ENCODE measurements around the gene ERICH6B.
"Not testable (repeated sequence)": the region's sequence is repeated elsewhere in the genome, so short reads cannot be mapped to it uniquely, and the experiment has no call there.

Gene ERICH6B

GRCh38 chr13:45658586-45659235, 43.2 kb upstream of the ERICH6B start:
- ATAC-seq, result no peak
- TF ChIP-seq PATZ1 (CRISPR knock-in tag; IDR thresholded peaks at IDR 0.05; ENCODE audit: borderline replicate concordance) (no peak), CSRNP3 (CRISPR knock-in tag; IDR thresholded peaks at IDR 0.05) (no peak), TOX (CRISPR knock-in tag; IDR thresholded peaks at IDR 0.05; ENCODE audit: borderline replicate concordance) (no peak), SNAI2 (CRISPR knock-in tag; IDR thresholded peaks at IDR 0.05) (no peak), ZC3H10 (CRISPR knock-in tag; IDR thresholded peaks at IDR 0.05) (no peak), CSDC2 (CRISPR knock-in tag; IDR thresholded peaks at IDR 0.05) (no peak), RARB (CRISPR knock-in tag; IDR thresholded peaks at IDR 0.05) (no peak), PPARA (CRISPR knock-in tag; IDR thresholded peaks at IDR 0.05; ENCODE audit: borderline replicate concordance) (no peak), ZNF8 (CRISPR knock-in tag; IDR thresholded peaks at IDR 0.05) (no peak), ESRRG (CRISPR knock-in tag; IDR thresholded peaks at IDR 0.05) (no peak), GLIS3 (CRISPR knock-in tag; IDR thresholded peaks at IDR 0.05) (no peak), ISL1 (CRISPR knock-in tag; IDR thresholded peaks at IDR 0.05) (no peak), ZFP3 (CRISPR knock-in tag; IDR thresholded peaks at IDR 0.05) (no peak), CREB5 (CRISPR knock-in tag; IDR thresholded peaks at IDR 0.05; ENCODE audit: low read depth) (no peak), ZNF70 (CRISPR knock-in tag; IDR thresholded peaks at IDR 0.05) (no peak)

GRCh38 chr13:45654633-45655349, 39.3 kb upstream of the ERICH6B start:
- ATAC-seq, result no peak
- no peak for TF ChIP-seq CSRNP3 (CRISPR knock-in tag; IDR thresholded peaks at IDR 0.05)
- no peak for TF ChIP-seq RARB (CRISPR knock-in tag; IDR thresholded peaks at IDR 0.05)
- TF ChIP-seq ZFP30 (CRISPR knock-in tag; IDR thresholded peaks at IDR 0.05), result no peak
- TF ChIP-seq ZC3H10 (CRISPR knock-in tag; IDR thresholded peaks at IDR 0.05), result no peak
- TF ChIP-seq ISL1 (CRISPR knock-in tag; IDR thresholded peaks at IDR 0.05), result no peak
- TF ChIP-seq PATZ1 (CRISPR knock-in tag; IDR thresholded peaks at IDR 0.05; ENCODE audit: borderline replicate concordance), result no peak
- TF ChIP-seq CREB5 (CRISPR knock-in tag; IDR thresholded peaks at IDR 0.05; ENCODE audit: low read depth), result no peak
- no peak for TF ChIP-seq TSHZ2 (CRISPR knock-in tag; IDR thresholded peaks at IDR 0.05)
- TF ChIP-seq ZNF70 (CRISPR knock-in tag; IDR thresholded peaks at IDR 0.05), result no peak
- TF ChIP-seq SNAI2 (CRISPR knock-in tag; IDR thresholded peaks at IDR 0.05), result no peak
- no peak for TF ChIP-seq CSDC2 (CRISPR knock-in tag; IDR thresholded peaks at IDR 0.05)
- no peak for TF ChIP-seq BACH2 (CRISPR knock-in tag; IDR thresholded peaks at IDR 0.05; ENCODE audit: borderline replicate concordance)
- TF ChIP-seq ARNTL (CRISPR knock-in tag; IDR thresholded peaks at IDR 0.05; ENCODE audit: borderline replicate concordance, low read depth), result no peak

- ATAC-seq, result not testable (repeated sequence)
Measured at GRCh38 chr13:45645263-45645662, 29.7 kb upstream of the ERICH6B start.

GRCh38 chr13:45642159-45642558, 26.6 kb upstream of the ERICH6B start:
- ATAC-seq, result not testable (repeated sequence)

- not testable (repeated sequence) for ATAC-seq
Measured at GRCh38 chr13:45635291-45635690, 19.8 kb upstream of the ERICH6B start.

Data from SK-N-SH treated with all-trans-retinoic acid at 6 μM for 48 hours (cell line).